Thyroid gland (tissue), 4 donors: ENCODE results near the gene CXCR6.

ENCODE experiments used
- CTCF ChIP-seq, 6 experiments: fragments of 200-600 bp in 3 of 6; fragments of 450-650 bp in 3 of 6; sonication (generic) in 3 of 6; IDR thresholded peaks; one replicate each; pipeline ENCODE4 v1.5.1; 2016 to 2019; ENCODE audit warnings: antibody characterized with exemption in 6 of 6, mild to moderate bottlenecking in 2 of 6, inconsistent platforms in 1 of 6, moderate library complexity in 1 of 6
- POLR2A ChIP-seq, 2 donors: fragments of 450-650 bp; IDR thresholded peaks; one replicate each; pipeline ENCODE4 v1.6.1; 2017; ENCODE audit warnings: antibody characterized with exemption in 2 of 2, mild to moderate bottlenecking in 2 of 2, moderate library complexity in 1 of 2

GRCh38 chr3:45988804-45989203 is 45.5 kb downstream of the CXCR6 start:
- TF ChIP-seq CTCF (IDR thresholded peaks at IDR 0.05) (no peak), POLR2A (IDR thresholded peaks at IDR 0.05) (no peak)
